Measurements from ENCODE around the gene PCDHB6. TPM values are rescaled to one million over a fixed set of nuclear protein-coding genes. Genes with fewer than 3 reads are reported as not detected.
"Not testable (repeated sequence)": the region's sequence is repeated elsewhere in the genome, so short reads cannot be mapped to it uniquely, and the experiment has no call there.

PCDHB6 gene
- total RNA-seq, 2 experiments from 2014 or later, result not detected

GRCh38 chr5:141174291-141175104 is 24.6 kb downstream of the PCDHB6 start:
- H3K4me1 Mint-ChIP-seq (ENCODE audit: low read depth); H3K27ac Mint-ChIP-seq: not testable (repeated sequence)

GRCh38 chr5:141175933-141176332 is 26.1 kb downstream of the PCDHB6 start:
- CTCF ChIA-PET, result no interaction called here
- no peaks in the 10 kb centered on the region for H3K36me3 ChIP-seq (ENCODE audit: insufficient read depth, low read length)
- Mint-ChIP-seq H3K4me3 (no peak overlapping the region), H3K27ac (no peak overlapping the region), H3K27me3 (peaks cover 32% of the 10 kb centered on the region), H3K9me3 (peaks cover 9% of the 10 kb centered on the region), H3K4me1 (ENCODE audit: low read depth) (peaks cover 6% of the 10 kb centered on the region), H3K36me3 (ENCODE audit: low read depth) (no peaks in the 10 kb centered on the region)
- no peak for DNase-seq
- H3K9me3 ChIP-seq (ENCODE audit: control insufficient read depth in 1 of 2, insufficient read depth in 1 of 2, low read length in 2 of 2), result peaks cover 5 to 24% of the 10 kb centered on the region in 2 experiments
- intact Hi-C loops (cut with DNase I, micrococcal nuclease), result no loop called here
- no peak for TF ChIP-seq CTCF (IDR thresholded peaks at IDR 0.05)
- H3K27ac ChIP-seq (ENCODE audit: low read depth in 1 of 2, low read length in 2 of 2), result no peak overlapping the region
- peaks cover 26 to 45% of the 10 kb centered on the region in 2 experiments for H3K27me3 ChIP-seq (ENCODE audit: control insufficient read depth in 1 of 2, insufficient read depth in 2 of 2, low read length in 2 of 2)
- H3K4me3 ChIP-seq (ENCODE audit: low read length), result no peak overlapping the region
- POLR2A ChIA-PET, result no interaction called here
- no peak for ATAC-seq (ENCODE audit: poor library complexity)
- H3K4me1 ChIP-seq (ENCODE audit: insufficient read depth, low read length), result no peaks in the 10 kb centered on the region

More at GRCh38 chr5:141174291-141175104, 24.6 kb downstream of the PCDHB6 start:
- Histone ChIP-seq H3K9me3 (ENCODE audit: control insufficient read depth in 1 of 2, insufficient read depth in 1 of 2, low read length in 2 of 2) (peaks cover 5 to 17% of the 10 kb centered on the region in 2 experiments), H3K27me3 (ENCODE audit: control insufficient read depth in 1 of 2, insufficient read depth in 2 of 2, low read length in 2 of 2) (peaks cover 18 to 41% of the 10 kb centered on the region in 2 experiments)
- H3K36me3 ChIP-seq (ENCODE audit: insufficient read depth, low read length); ATAC-seq (ENCODE audit: poor library complexity); H3K9me3 Mint-ChIP-seq; H3K4me3 Mint-ChIP-seq; POLR2A ChIA-PET; H3K36me3 Mint-ChIP-seq (ENCODE audit: low read depth); CTCF ChIA-PET; H3K27ac ChIP-seq (ENCODE audit: low read depth in 1 of 2, low read length in 2 of 2); H3K4me1 ChIP-seq (ENCODE audit: insufficient read depth, low read length); DNase-seq; intact Hi-C loops (cut with DNase I, micrococcal nuclease); H3K4me3 ChIP-seq (ENCODE audit: low read length): not testable (repeated sequence)
- H3K27me3 Mint-ChIP-seq, result peaks cover 35% of the 10 kb centered on the region

- H3K9me3 Mint-ChIP-seq; H3K4me3 Mint-ChIP-seq; H3K36me3 ChIP-seq (ENCODE audit: insufficient read depth, low read length); H3K4me3 ChIP-seq (ENCODE audit: low read length); ATAC-seq (ENCODE audit: poor library complexity); H3K36me3 Mint-ChIP-seq (ENCODE audit: low read depth); H3K27ac Mint-ChIP-seq; H3K4me1 ChIP-seq (ENCODE audit: insufficient read depth, low read length); DNase-seq; intact Hi-C loops (cut with DNase I, micrococcal nuclease); POLR2A ChIA-PET; CTCF ChIA-PET; H3K27ac ChIP-seq (ENCODE audit: low read depth in 1 of 2, low read length in 2 of 2); H3K4me1 Mint-ChIP-seq (ENCODE audit: low read depth): not testable (repeated sequence)
- peaks cover 33 to 60% of the 10 kb centered on the region in 2 experiments for H3K27me3 ChIP-seq (ENCODE audit: control insufficient read depth in 1 of 2, insufficient read depth in 2 of 2, low read length in 2 of 2)
- H3K27me3 Mint-ChIP-seq, result peaks cover 39% of the 10 kb centered on the region
- peaks cover 12 to 24% of the 10 kb centered on the region in 2 experiments for H3K9me3 ChIP-seq (ENCODE audit: control insufficient read depth in 1 of 2, insufficient read depth in 1 of 2, low read length in 2 of 2)
Measured at GRCh38 chr5:141177577-141178191, 27.8 kb downstream of the PCDHB6 start, which contains the start of gene PCDHB8. TSS of gene PCDHB8 (plus strand) at chr5:141177790. CDS start at chr5:141178035, 245 bp downstream.

GRCh38 chr5:141179371-141179770 is 29.5 kb downstream of the PCDHB6 start:
- H3K4me1 ChIP-seq (ENCODE audit: insufficient read depth, low read length); DNase-seq; H3K4me1 Mint-ChIP-seq (ENCODE audit: low read depth); H3K9me3 Mint-ChIP-seq; H3K27ac ChIP-seq (ENCODE audit: low read depth in 1 of 2, low read length in 2 of 2); H3K27ac Mint-ChIP-seq; POLR2A ChIA-PET; H3K4me3 ChIP-seq (ENCODE audit: low read length); ATAC-seq (ENCODE audit: poor library complexity); H3K36me3 ChIP-seq (ENCODE audit: insufficient read depth, low read length); intact Hi-C loops (cut with DNase I, micrococcal nuclease); CTCF ChIA-PET; H3K4me3 Mint-ChIP-seq; H3K36me3 Mint-ChIP-seq (ENCODE audit: low read depth): not testable (repeated sequence)
- H3K27me3 Mint-ChIP-seq, result peaks cover 37% of the 10 kb centered on the region
- Histone ChIP-seq H3K27me3 (ENCODE audit: control insufficient read depth in 1 of 2, insufficient read depth in 2 of 2, low read length in 2 of 2) (peaks cover 30 to 61% of the 10 kb centered on the region in 2 experiments), H3K9me3 (ENCODE audit: control insufficient read depth in 1 of 2, insufficient read depth in 1 of 2, low read length in 2 of 2) (peaks cover 22 to 24% of the 10 kb centered on the region in 2 experiments)

- not testable (repeated sequence) for ATAC-seq (ENCODE audit: poor library complexity); H3K36me3 ChIP-seq (ENCODE audit: insufficient read depth, low read length)
- H3K27me3 Mint-ChIP-seq, result peaks cover 42% of the 10 kb centered on the region
Measured at GRCh38 chr5:141179876-141180275, 30.0 kb downstream of the PCDHB6 start.

More at GRCh38 chr5:141179876-141180275, 30.0 kb downstream of the PCDHB6 start:
- intact Hi-C loops (cut with DNase I, micrococcal nuclease); H3K27ac ChIP-seq (ENCODE audit: low read depth in 1 of 2, low read length in 2 of 2); DNase-seq; CTCF ChIA-PET; H3K4me1 ChIP-seq (ENCODE audit: insufficient read depth, low read length); H3K36me3 Mint-ChIP-seq (ENCODE audit: low read depth); POLR2A ChIA-PET; H3K4me3 Mint-ChIP-seq; H3K4me1 Mint-ChIP-seq (ENCODE audit: low read depth); H3K4me3 ChIP-seq (ENCODE audit: low read length); H3K27ac Mint-ChIP-seq; H3K9me3 Mint-ChIP-seq: not testable (repeated sequence)
- peaks cover 30 to 60% of the 10 kb centered on the region in 2 experiments for H3K27me3 ChIP-seq (ENCODE audit: control insufficient read depth in 1 of 2, insufficient read depth in 2 of 2, low read length in 2 of 2)
- peaks cover 21 to 23% of the 10 kb centered on the region in 2 experiments for H3K9me3 ChIP-seq (ENCODE audit: control insufficient read depth in 1 of 2, insufficient read depth in 1 of 2, low read length in 2 of 2)

Measured in CD4-positive, alpha-beta T cell (primary cell).